Activated T-cell treated with anti-CD3 and anti-CD28 coated beads, Interleukin-2, amount 50 U/mL, for 1 hour (primary cell): ENCODE measurements around the gene BCORL1.

ENCODE experiments used
- DNase-seq: peaks from one replicate; pipeline ENCODE4 v3.0.0-alpha.2; 2020

The BCORL1 gene

GRCh38 chrX:130100180-130100579 is 117.7 kb downstream of the BCORL1 start:
- no peak for DNase-seq

DNA sequence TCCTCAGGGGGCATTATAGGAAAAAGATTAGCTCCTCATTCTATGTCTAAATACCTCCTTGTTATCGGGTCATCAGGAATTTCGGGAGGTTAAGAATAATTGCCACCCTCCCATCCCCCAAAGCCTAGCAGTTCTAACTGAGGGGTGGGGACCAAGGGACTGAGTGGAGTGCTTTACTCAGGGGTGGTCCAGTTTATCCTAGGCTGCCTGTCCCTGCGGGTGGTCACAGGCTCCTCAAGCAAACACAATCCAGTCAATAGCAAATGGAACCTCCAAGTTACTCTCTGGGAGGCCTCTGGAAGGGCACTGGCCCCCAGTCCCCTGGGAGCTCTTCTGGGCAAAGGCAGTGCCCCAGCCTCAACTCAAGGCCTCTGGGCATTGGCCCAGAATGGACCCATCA is 121.2 kb downstream of the BCORL1 start:
- DNase-seq = no peak

DNA sequence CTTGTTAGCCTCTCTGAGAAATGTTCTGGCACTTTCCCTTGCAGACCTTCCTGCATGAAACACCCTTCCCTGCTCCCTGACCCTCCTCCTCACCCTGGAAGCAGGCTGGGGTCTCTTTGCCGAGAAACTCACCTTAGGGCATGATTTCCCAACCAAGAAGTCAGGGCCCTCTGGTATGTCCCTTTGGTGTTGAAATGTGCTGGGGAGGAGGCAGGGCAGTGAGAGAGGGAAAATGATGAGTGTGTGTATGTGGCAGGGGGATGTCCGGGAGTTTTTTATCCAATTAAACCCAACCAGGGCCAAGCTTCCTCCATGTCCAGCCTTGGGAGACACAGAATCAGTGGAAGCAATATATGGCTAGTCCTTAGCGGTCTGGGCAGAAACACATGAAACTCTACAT is 122.8 kb downstream of the BCORL1 start:
- no peak for DNase-seq

DNA sequence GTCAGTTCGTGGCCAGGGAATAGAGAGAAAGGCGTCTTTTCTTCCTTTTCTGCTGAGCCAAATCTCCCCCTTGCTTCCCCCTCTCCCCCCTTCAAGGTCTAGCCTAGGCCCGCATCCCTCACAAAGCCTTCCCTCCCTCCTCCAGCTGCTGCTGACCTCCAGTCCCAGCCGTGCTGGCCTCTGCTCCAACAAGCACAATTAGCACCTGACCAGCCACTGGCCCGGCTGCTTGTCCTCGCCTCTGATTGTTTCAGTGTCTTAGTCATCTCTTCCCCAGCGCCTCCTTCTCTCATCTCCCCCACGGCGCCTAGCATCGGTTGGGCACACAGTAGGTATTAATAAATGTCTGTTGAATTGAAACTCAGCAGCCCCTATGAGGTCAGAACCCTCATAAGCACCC is 123.6 kb downstream of the BCORL1 start:
- no peak for DNase-seq
